Fibroblast of skin of right quadriceps (primary cell): Measurements from ENCODE around the gene PARD3.
A peak's percentile ranks its signal among the peaks of the same experiment; 100 is the strongest.

Experiments used
- DNase-seq: peaks from one replicate; pipeline ENCODE4 v3.0.0-alpha.2; 2013

The PARD3 gene

GRCh38 chr10:34169131-34169530 is 646.0 kb downstream of the PARD3 start:
- DNase-seq = no peak

GRCh38 chr10:34168439-34168838 is 646.7 kb downstream of the PARD3 start:
- no peak for DNase-seq

- DNase-seq = no peak
These were observed 648.3 kb downstream of the PARD3 start for GRCh38 chr10:34166823-34167222.

GRCh38 chr10:34166354-34166753 is 648.7 kb downstream of the PARD3 start:
- no peak for DNase-seq

- no peak for DNase-seq
These were observed 651.1 kb downstream of the PARD3 start for GRCh38 chr10:34164029-34164428.

- peak; percentile 44 for DNase-seq
These were observed 651.8 kb downstream of the PARD3 start for GRCh38 chr10:34163075-34163905.

GRCh38 chr10:34161777-34162370 is 653.2 kb downstream of the PARD3 start:
- DNase-seq = no peak

- DNase-seq = no peak
These were observed 654.5 kb downstream of the PARD3 start for GRCh38 chr10:34160595-34160994.

- peak; percentile 61 for DNase-seq
These were observed 657.6 kb downstream of the PARD3 start for GRCh38 chr10:34157501-34157900.

GRCh38 chr10:34156781-34157425 is 658.2 kb downstream of the PARD3 start:
- peak; percentile 55 for DNase-seq

- no peak for DNase-seq
These were observed 659.3 kb downstream of the PARD3 start for GRCh38 chr10:34155812-34156211.

- no peak for DNase-seq
These were observed 660.7 kb downstream of the PARD3 start for GRCh38 chr10:34154383-34154900.

- no peak for DNase-seq
These were observed 661.3 kb downstream of the PARD3 start for GRCh38 chr10:34153663-34154382.

- no peak for DNase-seq
These were observed 662.7 kb downstream of the PARD3 start for GRCh38 chr10:34152434-34152833.

- no peak for DNase-seq
These were observed 663.2 kb downstream of the PARD3 start for GRCh38 chr10:34151931-34152330.

GRCh38 chr10:34151481-34151880 is 663.6 kb downstream of the PARD3 start:
- no peak for DNase-seq

GRCh38 chr10:34150103-34150502 is 665.0 kb downstream of the PARD3 start:
- DNase-seq = no peak

- DNase-seq = no peak
These were observed 666.8 kb downstream of the PARD3 start for GRCh38 chr10:34148305-34148657.

GRCh38 chr10:34147641-34148304 is 667.3 kb downstream of the PARD3 start:
- DNase-seq = no peak

- peak; percentile 68 for DNase-seq
These were observed 669.4 kb downstream of the PARD3 start for GRCh38 chr10:34145715-34146114.

- DNase-seq = no peak
These were observed 671.6 kb downstream of the PARD3 start for GRCh38 chr10:34143466-34143865.

GRCh38 chr10:34141032-34141680 is 673.9 kb downstream of the PARD3 start:
- DNase-seq = peak; percentile 75
